NCI-H2171 treated with DMSO at 0.1 percent for 48 hours (cell line): ENCODE results near the gene GRAMD2A.

Experiments used
- DNase-seq: peaks from one replicate; lab custom pipeline; 2025; lab: John Stamatoyannopoulos, UW

GRAMD2A gene

GRCh38 chr15:72217216-72217615 lies 19.6 kb upstream of the GRAMD2A start:
- no peak for DNase-seq

GRCh38 chr15:72216079-72216478 lies 18.5 kb upstream of the GRAMD2A start:
- DNase-seq, result no peak

GRCh38 chr15:72207558-72208085 lies 10.0 kb upstream of the GRAMD2A start:
- no peak for DNase-seq

GRCh38 chr15:72206677-72207000 lies 9.1 kb upstream of the GRAMD2A start:
- no peak for DNase-seq

- DNase-seq, result no peak
Measured at GRCh38 chr15:72205896-72206676, 8.5 kb upstream of the GRAMD2A start.

GRCh38 chr15:72205273-72205672 lies 7.7 kb upstream of the GRAMD2A start:
- DNase-seq, result no peak

GRCh38 chr15:72203507-72203837 lies 5.9 kb upstream of the GRAMD2A start:
- DNase-seq, result peak; percentile 66

- no peak for DNase-seq
Measured at GRCh38 chr15:72202801-72203506, 5.4 kb upstream of the GRAMD2A start.

GRCh38 chr15:72202302-72202701 lies 4.7 kb upstream of the GRAMD2A start:
- DNase-seq, result no peak

- no peak for DNase-seq
Measured at GRCh38 chr15:72201391-72201921, 3.9 kb upstream of the GRAMD2A start.

GRCh38 chr15:72200395-72201237 lies 3.0 kb upstream of the GRAMD2A start:
- DNase-seq, result no peak

GRCh38 chr15:72199721-72200212 lies 2.2 kb upstream of the GRAMD2A start:
- DNase-seq, result peak; percentile 49

- DNase-seq, result no peak
Measured at GRCh38 chr15:72199205-72199515, 1.6 kb upstream of the GRAMD2A start.

- no peak for DNase-seq
Measured at GRCh38 chr15:72198356-72199204, 993 bp upstream of the GRAMD2A start.

GRCh38 chr15:72197041-72197459 lies 537 bp downstream of the GRAMD2A start:
- DNase-seq, result no peak

GRCh38 chr15:72196409-72197040 lies 1.1 kb downstream of the GRAMD2A start:
- DNase-seq, result no peak

- DNase-seq, result no peak
Measured at GRCh38 chr15:72195101-72195511, 2.5 kb downstream of the GRAMD2A start.

GRCh38 chr15:72193836-72194396 lies 3.7 kb downstream of the GRAMD2A start:
- DNase-seq, result peak; percentile 68

- DNase-seq, result no peak
Measured at GRCh38 chr15:72192416-72192815, 5.2 kb downstream of the GRAMD2A start.

GRCh38 chr15:72189250-72189902 lies 8.2 kb downstream of the GRAMD2A start:
- DNase-seq, result no peak
